ENCODE data around the gene SKI. TPM values are rescaled to one million over a fixed set of nuclear protein-coding genes. Genes with fewer than 3 reads are reported as not detected.
A peak's percentile ranks its signal among the peaks of the same experiment; 100 is the strongest.

The SKI gene
- total RNA-seq, 2 experiments from 2014 or later: 286 to 324 TPM

DNA sequence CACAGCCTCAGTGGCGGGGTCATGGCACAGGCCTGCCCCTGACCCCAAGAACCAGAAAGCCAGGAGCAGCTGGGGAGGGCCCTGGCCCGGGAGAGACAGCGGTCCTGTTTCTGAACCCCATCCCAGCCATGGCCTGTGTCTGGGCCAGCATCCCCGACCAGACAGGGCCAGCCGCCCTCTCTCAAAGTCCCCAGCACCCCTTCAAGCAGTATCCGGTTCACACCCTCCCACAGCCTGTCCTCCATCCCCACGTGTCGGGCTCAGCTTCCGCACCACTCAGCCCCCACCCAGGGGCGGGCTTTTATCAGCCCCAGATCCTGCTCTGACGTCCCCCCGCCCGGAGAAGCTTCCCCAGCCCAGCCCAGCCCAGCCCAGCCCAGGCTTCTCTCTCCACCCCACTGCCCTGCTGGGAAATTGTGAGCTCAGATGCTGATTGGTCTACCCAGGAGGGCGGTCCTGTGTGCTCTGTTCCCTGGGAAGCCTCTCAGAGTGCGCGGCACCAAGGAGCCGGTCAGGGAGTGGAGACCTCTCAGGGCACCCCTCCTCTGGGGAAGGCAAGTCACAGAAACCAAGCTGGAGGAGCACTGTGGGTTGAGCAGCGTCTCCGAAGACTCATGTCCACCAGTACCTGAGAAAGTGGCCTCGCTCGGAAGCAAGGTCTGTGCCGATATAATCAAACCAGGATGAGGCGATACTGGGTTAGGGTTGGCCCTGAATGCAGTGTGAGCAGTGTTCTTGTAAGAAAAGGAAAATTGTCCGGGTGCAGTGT lies 28.9 kb upstream of the SKI start:
- H3K9me3 ChIP-seq (ENCODE audit: control insufficient read depth in 1 of 2, insufficient read depth in 1 of 2, low read length in 2 of 2): no peaks in the 10 kb centered on the region
- peak; percentile 73 for ATAC-seq (ENCODE audit: poor library complexity)
- H3K27ac ChIP-seq (ENCODE audit: low read depth in 1 of 2, low read length in 2 of 2): peak overlapping the region; percentile 79 to 84
- H3K4me1 ChIP-seq (ENCODE audit: insufficient read depth, low read length): peaks cover 50% of the 10 kb centered on the region
- Mint-ChIP-seq H3K4me1 (ENCODE audit: low read depth) (peaks cover 13% of the 10 kb centered on the region), H3K9me3 (no peaks in the 10 kb centered on the region), H3K36me3 (ENCODE audit: low read depth) (no peaks in the 10 kb centered on the region), H3K4me3 (peak overlapping the region; percentile 85), H3K27ac (peak overlapping the region; percentile 86), H3K27me3 (no peaks in the 10 kb centered on the region)
- no peaks in the 10 kb centered on the region for H3K27me3 ChIP-seq (ENCODE audit: control insufficient read depth in 1 of 2, insufficient read depth in 2 of 2, low read length in 2 of 2)
- intact Hi-C loops (cut with DNase I, micrococcal nuclease): loop anchor here (5.0 to 10.0 kb wide), 6 partner anchors 33 to 646 kb away; partner anchors contain the start of gene PRXL2B (in 1 of the 2)
- H3K36me3 ChIP-seq (ENCODE audit: insufficient read depth, low read length): no peaks in the 10 kb centered on the region
- CTCF ChIA-PET: no interaction called here
- TF ChIP-seq, protein P1, sequence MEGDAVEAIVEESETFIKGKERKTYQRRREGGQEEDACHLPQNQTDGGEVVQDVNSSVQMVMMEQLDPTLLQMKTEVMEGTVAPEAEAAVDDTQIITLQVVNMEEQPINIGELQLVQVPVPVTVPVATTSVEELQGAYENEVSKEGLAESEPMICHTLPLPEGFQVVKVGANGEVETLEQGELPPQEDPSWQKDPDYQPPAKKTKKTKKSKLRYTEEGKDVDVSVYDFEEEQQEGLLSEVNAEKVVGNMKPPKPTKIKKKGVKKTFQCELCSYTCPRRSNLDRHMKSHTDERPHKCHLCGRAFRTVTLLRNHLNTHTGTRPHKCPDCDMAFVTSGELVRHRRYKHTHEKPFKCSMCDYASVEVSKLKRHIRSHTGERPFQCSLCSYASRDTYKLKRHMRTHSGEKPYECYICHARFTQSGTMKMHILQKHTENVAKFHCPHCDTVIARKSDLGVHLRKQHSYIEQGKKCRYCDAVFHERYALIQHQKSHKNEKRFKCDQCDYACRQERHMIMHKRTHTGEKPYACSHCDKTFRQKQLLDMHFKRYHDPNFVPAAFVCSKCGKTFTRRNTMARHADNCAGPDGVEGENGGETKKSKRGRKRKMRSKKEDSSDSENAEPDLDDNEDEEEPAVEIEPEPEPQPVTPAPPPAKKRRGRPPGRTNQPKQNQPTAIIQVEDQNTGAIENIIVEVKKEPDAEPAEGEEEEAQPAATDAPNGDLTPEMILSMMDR (IDR thresholded peaks at IDR 0.05): no peak
- peak overlapping the region; percentile 56 for H3K4me3 ChIP-seq (ENCODE audit: low read length)
- POLR2A ChIA-PET: interaction anchor here (0.7 to 2.9 kb wide), 14 partner anchors 28 to 386 kb away, joined by 3 to 15 read pairs (median 6); partner anchors contain the start of genes MORN1, PEX10, RER1 and TNFRSF14
- DNase-seq: peak; percentile 56 to 96 (median 78)

DNA sequence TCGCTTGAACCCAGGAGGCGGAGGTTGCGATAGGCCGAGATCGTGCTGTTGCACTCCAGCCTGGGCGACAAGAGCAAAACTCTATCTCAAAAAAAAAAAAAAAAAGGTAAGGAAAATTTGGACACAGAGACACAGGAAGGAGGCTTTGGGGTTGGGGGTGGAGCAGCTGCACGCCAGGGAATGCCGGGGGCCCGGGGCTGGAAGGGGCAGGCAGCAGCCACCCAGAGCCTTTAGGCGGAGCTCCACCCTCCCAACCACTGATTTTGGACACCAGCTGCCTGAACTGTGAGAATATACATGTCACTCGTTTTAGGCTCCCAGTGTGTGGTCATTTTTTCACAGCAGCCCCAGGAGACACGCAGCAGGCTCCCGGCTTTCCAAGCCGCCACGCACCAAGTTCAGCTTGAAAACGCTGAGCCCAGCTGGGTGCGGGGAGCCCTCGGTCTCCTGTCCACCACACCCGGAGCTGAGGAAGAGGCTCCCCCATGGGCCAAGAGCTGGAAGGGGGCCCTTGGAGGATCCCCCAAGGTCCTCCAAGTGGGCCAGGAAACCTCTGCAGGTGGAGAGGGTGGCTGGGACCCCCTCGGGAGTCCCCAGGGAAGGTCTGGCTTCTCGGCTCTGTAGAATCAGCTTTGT lies 27.7 kb upstream of the SKI start:
- Histone ChIP-seq H3K4me1 (ENCODE audit: insufficient read depth, low read length) (peaks cover 50% of the 10 kb centered on the region), H3K36me3 (ENCODE audit: insufficient read depth, low read length) (no peaks in the 10 kb centered on the region), H3K27me3 (ENCODE audit: control insufficient read depth in 1 of 2, insufficient read depth in 2 of 2, low read length in 2 of 2) (no peaks in the 10 kb centered on the region), H3K9me3 (ENCODE audit: control insufficient read depth in 1 of 2, insufficient read depth in 1 of 2, low read length in 2 of 2) (no peaks in the 10 kb centered on the region), H3K4me3 (ENCODE audit: low read length) (no peak overlapping the region), H3K27ac (ENCODE audit: low read depth in 1 of 2, low read length in 2 of 2) (no peak overlapping the region)
- no peaks in the 10 kb centered on the region for H3K36me3 Mint-ChIP-seq (ENCODE audit: low read depth)
- ChIA-PET POLR2A (interaction anchor here (0.8 to 1.7 kb wide), 4 partner anchors 27 to 384 kb away, joined by 3 to 14 read pairs (median 6); no protein-coding TSS in a partner anchor), CTCF (no interaction called here)
- ATAC-seq (ENCODE audit: poor library complexity) (no peak), DNase-seq (no peak)
- peak overlapping the region; percentile 86 for H3K27ac Mint-ChIP-seq
- intact Hi-C loops (cut with DNase I, micrococcal nuclease): loop anchor here in 1 of 2 experiments (5.0 kb wide), 2 partner anchors 327 to 442 kb away; partner anchors contain the start of gene PANK4
- TF ChIP-seq, protein P1 (IDR thresholded peaks at IDR 0.05): no peak
- no peaks in the 10 kb centered on the region for H3K9me3 Mint-ChIP-seq
- peaks cover 13% of the 10 kb centered on the region for H3K4me1 Mint-ChIP-seq (ENCODE audit: low read depth)
- H3K4me3 Mint-ChIP-seq: no peak overlapping the region
- no peaks in the 10 kb centered on the region for H3K27me3 Mint-ChIP-seq

DNA sequence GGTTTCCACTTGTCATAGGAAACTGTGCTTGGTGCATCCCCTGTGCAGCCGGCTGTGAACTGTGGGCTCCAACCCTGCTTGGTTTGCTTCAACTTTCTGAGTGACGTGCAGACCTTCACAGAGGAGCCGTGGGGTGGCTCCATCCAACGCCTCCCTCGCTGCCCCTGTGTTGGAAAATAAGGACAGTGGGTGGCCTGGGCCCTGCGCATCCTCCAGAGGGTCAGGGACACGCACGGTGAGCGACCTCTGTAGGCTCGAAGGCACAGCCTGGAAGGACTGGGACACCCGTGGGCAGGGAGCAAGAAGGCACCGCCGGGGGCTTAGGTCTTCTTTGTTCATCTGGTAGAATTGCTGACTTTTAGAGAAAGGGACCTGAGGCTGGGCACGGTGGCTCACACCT lies 27.1 kb upstream of the SKI start:
- Histone ChIP-seq H3K4me1 (ENCODE audit: insufficient read depth, low read length) (peaks cover 50% of the 10 kb centered on the region), H3K27me3 (ENCODE audit: control insufficient read depth in 1 of 2, insufficient read depth in 2 of 2, low read length in 2 of 2) (no peaks in the 10 kb centered on the region), H3K27ac (ENCODE audit: low read depth in 1 of 2, low read length in 2 of 2) (no peak overlapping the region), H3K9me3 (ENCODE audit: control insufficient read depth in 1 of 2, insufficient read depth in 1 of 2, low read length in 2 of 2) (no peaks in the 10 kb centered on the region), H3K36me3 (ENCODE audit: insufficient read depth, low read length) (no peaks in the 10 kb centered on the region), H3K4me3 (ENCODE audit: low read length) (no peak overlapping the region)
- DNase-seq (no peak), ATAC-seq (ENCODE audit: poor library complexity) (no peak)
- TF ChIP-seq, protein P1 (IDR thresholded peaks at IDR 0.05): no peak
- CTCF ChIA-PET: no interaction called here
- POLR2A ChIA-PET: interaction anchor here (0.8 to 1.2 kb wide), 2 partner anchors 29 to 31 kb away, joined by 3 to 5 read pairs; no protein-coding TSS in a partner anchor
- H3K27me3 Mint-ChIP-seq: no peaks in the 10 kb centered on the region
- peak overlapping the region; percentile 36 for H3K27ac Mint-ChIP-seq
- H3K36me3 Mint-ChIP-seq (ENCODE audit: low read depth): no peaks in the 10 kb centered on the region
- H3K4me3 Mint-ChIP-seq: no peak overlapping the region
- H3K9me3 Mint-ChIP-seq: no peaks in the 10 kb centered on the region
- H3K4me1 Mint-ChIP-seq (ENCODE audit: low read depth): peaks cover 16% of the 10 kb centered on the region
- intact Hi-C loops (cut with DNase I, micrococcal nuclease): loop anchor here in 1 of 2 experiments (5.0 kb wide), 2 partner anchors 326 to 441 kb away; partner anchors contain the start of gene PANK4

Measured in CD4-positive, alpha-beta T cell (primary cell).